ENCODE results near the gene PFKFB2.

Gene PFKFB2

DNA sequence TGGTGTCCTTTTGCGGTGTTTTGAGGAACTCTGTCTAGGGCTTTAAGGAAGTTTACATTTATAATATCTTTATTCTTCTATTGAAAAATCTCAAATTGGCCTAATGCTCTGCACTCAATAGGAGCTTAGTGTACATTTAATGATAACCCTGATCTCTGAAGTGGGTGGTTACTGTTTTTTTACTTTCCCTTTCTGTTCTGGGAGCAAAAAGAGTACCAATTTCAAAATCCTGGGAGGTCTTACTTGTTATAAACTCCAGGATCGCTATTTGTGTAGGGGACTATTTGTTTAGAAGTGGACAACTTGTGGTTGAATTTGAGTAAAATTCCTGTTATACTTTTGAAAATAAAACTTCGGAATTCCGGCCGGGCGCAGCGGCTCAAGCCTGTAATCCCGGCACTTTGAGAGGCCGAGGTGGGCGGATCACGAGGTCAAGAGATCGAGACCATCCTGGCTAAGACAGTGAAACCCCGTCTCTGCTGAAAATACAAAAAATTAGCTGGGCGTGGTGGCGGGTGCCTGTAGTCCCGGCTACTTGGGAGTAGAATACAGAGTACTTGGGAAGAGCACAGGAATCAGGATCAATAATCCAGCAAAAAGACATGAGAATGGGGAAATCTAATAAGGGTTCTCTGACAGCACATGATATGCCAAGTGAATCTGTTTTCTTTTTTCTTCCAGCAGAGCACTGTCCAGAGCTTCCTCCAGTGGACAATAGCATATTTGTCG, 36.7 kb downstream of the PFKFB2 start:
- DNase-seq (ENCODE audit: low read depth), result no peak

DNA sequence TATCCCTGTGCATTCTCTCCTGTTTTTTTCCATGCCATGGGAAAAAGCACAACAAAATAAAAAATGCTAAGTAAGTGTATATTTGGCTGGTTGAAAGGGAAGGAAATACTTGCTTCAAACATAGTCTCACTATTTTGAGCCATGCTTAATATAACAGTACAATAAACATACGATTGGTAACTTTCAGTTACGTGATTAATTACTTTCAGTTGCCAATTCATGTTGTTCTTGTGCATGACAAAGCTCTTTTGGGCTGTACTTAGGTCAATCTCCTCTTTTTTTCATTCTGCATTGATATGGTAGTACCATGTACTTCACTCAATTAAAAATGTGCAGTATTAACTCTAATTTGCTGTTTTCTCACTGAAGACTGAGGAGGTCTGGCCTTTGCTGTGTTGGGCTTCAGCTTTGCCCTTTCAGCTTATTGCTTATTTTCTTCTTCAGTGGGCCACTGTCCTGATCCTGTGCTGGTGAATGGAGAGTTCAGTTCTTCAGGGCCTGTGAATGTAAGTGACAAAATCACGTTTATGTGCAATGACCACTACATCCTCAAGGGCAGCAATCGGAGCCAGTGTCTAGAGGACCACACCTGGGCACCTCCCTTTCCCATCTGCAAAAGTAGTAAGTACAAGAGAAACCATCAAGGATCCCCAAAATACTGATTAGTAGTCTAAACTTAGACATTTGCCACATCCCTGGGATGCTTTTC, 38.3 kb downstream of the PFKFB2 start:
- no peak for DNase-seq (ENCODE audit: low read depth)

- DNase-seq (ENCODE audit: low read depth), result no peak
Observed at GRCh38 chr1:207093944-207094343, 40.9 kb downstream of the PFKFB2 start.

- DNase-seq (ENCODE audit: low read depth), result no peak
Observed at GRCh38 chr1:207097871-207098324, 44.8 kb downstream of the PFKFB2 start.

GRCh38 chr1:207101720-207102119, 48.6 kb downstream of the PFKFB2 start:
- no peak for DNase-seq (ENCODE audit: low read depth)

DNA sequence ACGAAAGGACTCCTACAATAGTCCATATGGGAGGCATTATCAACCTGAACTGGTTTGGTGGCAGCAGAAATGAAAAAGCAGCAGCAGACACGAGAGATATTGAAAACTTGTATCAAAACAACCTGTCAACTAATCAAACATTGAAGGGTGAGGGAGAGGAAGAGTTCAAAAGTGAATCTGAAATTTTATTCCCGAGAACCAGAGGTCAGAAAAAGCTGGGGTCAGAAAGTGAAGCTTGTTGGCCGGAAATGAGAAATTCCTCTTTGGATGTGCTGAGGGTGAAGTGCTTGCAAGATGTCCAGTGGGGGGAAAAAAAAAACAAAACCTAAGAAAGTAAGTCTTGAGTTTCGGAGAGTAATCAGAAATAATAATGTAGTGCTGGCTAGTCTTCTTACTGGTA, 49.1 kb downstream of the PFKFB2 start:
- DNase-seq (ENCODE audit: low read depth), result no peak

DNA sequence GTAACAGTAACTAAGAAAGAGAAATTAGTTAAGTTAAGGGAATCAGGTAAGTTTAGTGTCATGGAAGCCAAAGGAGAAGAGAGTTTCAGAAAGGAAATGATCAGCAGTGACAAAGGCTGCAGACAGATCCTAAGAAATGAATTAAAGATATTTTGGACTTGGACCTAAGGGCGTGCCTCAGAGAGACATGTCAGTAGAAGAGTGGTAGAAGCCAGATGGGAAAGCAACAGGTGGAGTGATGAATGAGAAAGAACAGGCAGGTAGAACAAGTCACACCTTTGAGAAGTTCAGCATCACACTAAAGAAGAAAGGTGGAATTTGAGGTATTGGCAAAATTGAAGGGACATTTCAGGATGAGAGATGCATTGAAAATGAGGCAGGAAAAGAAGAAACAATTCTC, 49.6 kb downstream of the PFKFB2 start:
- no peak for DNase-seq (ENCODE audit: low read depth)

GRCh38 chr1:207103892-207104373, 50.9 kb downstream of the PFKFB2 start, which contains the start of gene C4BPA:
Gene C4BPA (plus strand): TSS chr1:207104233. CDS start chr1:207113026, 8,793 bp downstream.
- no peak for DNase-seq (ENCODE audit: low read depth)

GRCh38 chr1:207109004-207109403, 55.9 kb downstream of the PFKFB2 start:
- no peak for DNase-seq (ENCODE audit: low read depth)

GRCh38 chr1:207112616-207113296, 59.7 kb downstream of the PFKFB2 start:
- DNase-seq (ENCODE audit: low read depth), result no peak

- no peak for DNase-seq (ENCODE audit: low read depth)
Observed at GRCh38 chr1:207115269-207115668, 62.2 kb downstream of the PFKFB2 start.

- DNase-seq (ENCODE audit: low read depth), result no peak
Observed at GRCh38 chr1:207124389-207124788, 71.3 kb downstream of the PFKFB2 start.

DNA sequence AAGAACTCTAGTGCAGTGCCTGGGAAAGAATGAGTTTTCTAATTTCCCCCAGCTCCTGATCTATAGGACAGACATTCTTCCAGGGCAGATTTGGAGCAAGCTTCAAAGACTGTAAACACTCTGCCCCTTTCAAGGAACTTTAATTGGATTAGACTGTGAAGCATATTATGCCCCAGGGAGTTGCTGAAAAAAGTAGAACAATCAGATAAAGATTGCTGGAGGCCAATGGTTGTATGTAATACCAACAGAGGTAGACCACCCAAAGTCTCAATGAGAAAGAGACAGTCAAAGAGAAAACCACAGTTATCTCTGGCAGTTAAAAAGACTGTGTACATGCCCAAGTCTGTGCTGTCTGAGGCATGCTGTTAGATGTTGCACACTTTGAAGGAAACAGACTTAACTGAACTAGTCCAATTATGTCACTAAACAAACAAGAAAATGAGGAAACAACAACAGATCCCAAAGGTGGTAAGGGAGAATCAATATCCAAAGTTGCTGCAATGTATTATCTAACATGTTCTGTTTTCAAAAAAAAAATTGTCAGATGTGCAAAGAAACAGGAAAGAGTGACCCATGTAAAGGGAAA, 75.4 kb downstream of the PFKFB2 start:
- DNase-seq (ENCODE audit: low read depth), result no peak

- no peak for DNase-seq (ENCODE audit: low read depth)
Observed at GRCh38 chr1:207129053-207129452, 76.0 kb downstream of the PFKFB2 start.

Measured in activated T-helper 1 cell treated with Interleukin-2 at 50 U/mL for 16 hours (primary cell).